Left renal pelvis (tissue), 4 donors: ENCODE measurements around the gene STK35. TPM values are rescaled to one million over a fixed set of nuclear protein-coding genes. Genes with fewer than 3 reads are reported as not detected.
"Not testable (repeated sequence)": the region's sequence is repeated elsewhere in the genome, so short reads cannot be mapped to it uniquely, and the experiment has no call there.

ENCODE experiments used
- DNase-seq, 4 donors: peaks; one replicate each; pipeline ENCODE4 v3.0.0-alpha.2; 2013; ENCODE audit warnings: low read depth in 4 of 4, low spot score in 3 of 4
- polyA plus RNA-seq, 4 donors: library from polyadenylated mRNA; unstranded; fragments of 120-200 nt; gene quantifications; one replicate each; pipeline ENCODE4 v1.2.1, GENCODE V29; 2013; ENCODE audit not compliant: insufficient read length in 4 of 4

The STK35 gene
- polyA plus RNA-seq, 4 donors, result 15.5 to 19.0 (median 17.0) TPM

- no peak for DNase-seq
Observed at GRCh38 chr20:2156224-2156623, 54.6 kb downstream of the STK35 start.

- DNase-seq, result no peak
Observed at GRCh38 chr20:2156666-2157624, 55.3 kb downstream of the STK35 start.

GRCh38 chr20:2162125-2162822 is 60.6 kb downstream of the STK35 start:
- DNase-seq, result no peak

DNA sequence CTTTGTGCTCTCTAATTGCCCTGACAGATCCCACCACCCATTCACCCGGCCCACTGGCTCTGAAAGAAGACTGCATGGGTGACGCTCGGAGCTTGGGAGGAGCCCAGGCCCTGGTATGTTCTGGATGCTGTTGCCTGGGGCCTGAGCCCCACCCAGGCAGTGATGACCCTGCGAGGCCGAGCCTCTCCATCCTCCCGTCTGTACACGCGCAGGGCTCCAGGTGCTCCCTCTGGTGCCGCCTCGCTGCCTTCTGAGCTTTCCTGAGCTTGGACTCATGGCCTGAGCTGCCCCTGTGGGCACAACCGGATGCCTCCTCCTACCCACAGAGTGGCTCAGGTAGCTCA is 61.2 kb downstream of the STK35 start:
- DNase-seq, result no peak

- DNase-seq, result no peak
Observed at GRCh38 chr20:2163312-2163711, 61.7 kb downstream of the STK35 start.

- DNase-seq, result no peak
Observed at GRCh38 chr20:2163757-2164156, 62.1 kb downstream of the STK35 start.

DNA sequence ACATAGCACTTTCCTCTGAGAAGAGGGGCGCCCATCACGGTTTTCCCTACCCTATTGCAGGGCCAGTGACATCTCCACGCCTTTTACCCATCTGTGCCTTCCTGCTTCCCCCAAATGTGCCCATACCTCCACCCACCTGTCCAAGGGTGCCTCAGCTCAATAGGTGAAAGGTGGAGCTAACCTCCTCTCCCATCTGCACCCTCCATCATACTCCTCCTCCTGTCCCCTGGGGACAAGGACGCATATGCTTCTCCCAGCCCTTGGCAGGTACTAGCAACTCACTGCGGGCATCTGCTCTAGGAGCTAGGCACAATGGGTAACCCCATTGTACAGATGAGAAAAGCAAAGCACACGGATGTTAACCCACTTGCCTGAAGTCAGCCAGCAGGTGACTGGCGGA is 62.8 kb downstream of the STK35 start:
- no peak for DNase-seq

DNA sequence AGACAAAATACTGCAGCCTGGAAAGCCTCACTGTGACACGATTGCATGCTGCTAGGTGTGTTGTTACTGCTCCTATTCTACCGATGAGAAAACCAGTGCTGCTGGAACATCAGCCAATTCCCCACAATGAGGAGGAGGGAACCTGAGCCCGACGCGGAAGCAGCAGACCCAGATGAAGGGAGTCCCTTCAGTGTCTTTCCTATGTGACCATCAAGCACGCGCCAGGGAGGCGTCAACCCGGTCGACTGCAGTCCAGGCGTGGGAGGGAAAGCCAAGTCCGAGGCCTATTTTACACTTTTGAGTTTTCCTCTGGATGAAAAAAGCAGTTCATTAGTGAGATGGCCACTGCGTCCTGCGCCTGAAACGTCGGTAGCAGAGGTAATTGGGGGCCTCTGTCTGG is 63.3 kb downstream of the STK35 start:
- no peak for DNase-seq

- no peak for DNase-seq
Observed at GRCh38 chr20:2165871-2166270, 64.2 kb downstream of the STK35 start.

- no peak for DNase-seq
Observed at GRCh38 chr20:2167112-2167511, 65.5 kb downstream of the STK35 start.

DNA sequence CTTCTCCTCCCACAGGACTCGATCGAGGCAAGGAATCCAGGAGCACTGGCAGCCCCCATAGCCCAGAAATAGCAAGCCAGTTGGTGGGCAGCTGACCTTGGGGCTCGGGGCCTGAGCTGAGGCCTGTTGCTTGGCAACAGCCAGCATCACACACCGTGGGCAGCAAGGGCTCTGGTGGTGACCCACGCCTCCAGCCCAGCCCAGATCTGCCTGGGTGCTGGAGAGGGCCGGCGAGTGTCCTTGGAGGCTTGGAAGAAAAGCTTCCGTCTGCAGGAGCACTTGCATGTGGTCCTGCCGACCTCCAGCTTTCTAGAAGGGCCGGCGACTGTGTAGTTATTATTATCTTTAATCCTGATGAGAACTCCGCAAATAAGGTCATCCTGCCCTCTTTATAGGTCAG is 67.3 kb downstream of the STK35 start:
- DNase-seq, result no peak

DNA sequence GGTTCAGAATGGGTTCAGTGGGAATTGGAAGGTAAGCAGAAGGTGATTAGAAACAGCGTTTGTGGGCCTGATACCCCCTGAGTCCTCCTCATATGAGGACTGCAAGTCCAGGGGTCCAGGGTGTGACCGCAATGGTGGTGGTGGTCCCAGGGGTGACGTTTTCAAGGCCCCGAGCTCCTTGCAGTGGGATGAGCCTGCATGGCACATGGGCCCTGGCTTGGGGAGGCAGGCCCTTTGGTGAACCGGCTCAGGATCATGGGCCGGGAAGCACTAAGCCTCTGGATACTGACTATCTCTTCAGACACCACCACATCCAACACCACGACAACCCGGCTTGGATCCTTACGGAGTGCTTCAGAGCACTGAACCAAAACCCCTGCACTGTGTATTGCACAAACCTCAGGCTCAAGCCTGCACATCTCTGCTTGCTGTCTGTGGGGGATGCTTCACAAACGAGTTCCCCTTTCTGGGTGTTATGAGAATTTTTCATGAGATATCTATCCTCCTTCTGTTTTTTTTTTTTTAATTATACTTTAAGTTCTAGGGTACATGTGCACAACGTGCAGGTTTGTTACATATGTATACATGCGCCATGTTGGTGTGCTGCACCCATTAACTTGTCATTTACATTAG is 67.9 kb downstream of the STK35 start:
- no peak for DNase-seq

DNA sequence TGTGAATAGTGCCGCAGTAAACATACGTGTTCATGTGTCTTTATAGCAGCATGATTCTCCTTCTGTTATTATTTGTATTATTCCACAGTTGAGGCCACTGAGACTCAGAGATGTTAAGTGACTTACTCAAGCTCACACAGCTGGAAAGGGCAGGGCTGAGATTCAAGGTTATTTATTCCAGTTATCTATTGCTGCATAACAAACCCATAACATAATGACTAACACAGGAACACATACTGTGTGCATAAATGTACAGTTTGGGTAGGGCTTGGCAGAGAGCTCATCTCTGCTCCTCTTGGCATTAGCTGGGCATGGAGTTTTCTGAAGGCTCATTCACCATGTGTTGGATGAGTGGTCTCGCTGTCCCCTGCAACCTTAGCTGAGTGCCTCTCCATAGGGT is 68.8 kb downstream of the STK35 start:
- no peak for DNase-seq

- no peak for DNase-seq
Observed at GRCh38 chr20:2171266-2171790, 69.7 kb downstream of the STK35 start.

GRCh38 chr20:2171840-2172239 is 70.2 kb downstream of the STK35 start:
- DNase-seq, result not testable (repeated sequence)

- DNase-seq, result peak in 1 of 4 donors; percentile 42
Observed at GRCh38 chr20:2172305-2173175, 70.9 kb downstream of the STK35 start.

DNA sequence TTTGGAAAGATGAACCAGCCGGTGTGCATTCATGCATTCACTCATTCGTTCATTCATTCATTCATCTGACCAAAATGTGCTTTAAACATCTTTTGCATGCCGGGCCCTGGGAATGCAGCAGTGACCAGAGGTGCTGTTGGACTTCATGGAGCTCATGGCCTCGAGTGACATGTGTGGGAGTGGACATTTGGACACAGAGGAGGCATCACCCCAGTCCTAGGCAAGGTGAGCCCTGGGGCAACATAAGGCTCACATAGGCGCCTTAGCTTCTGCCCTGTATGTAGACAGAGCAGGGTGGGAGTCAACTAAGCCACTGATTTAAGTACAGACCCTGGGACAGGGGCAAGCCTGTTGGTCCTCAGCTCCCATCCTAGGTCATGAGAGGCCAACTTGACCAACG is 71.6 kb downstream of the STK35 start:
- no peak for DNase-seq

GRCh38 chr20:2174067-2174466 is 72.4 kb downstream of the STK35 start:
- DNase-seq, result no peak

DNA sequence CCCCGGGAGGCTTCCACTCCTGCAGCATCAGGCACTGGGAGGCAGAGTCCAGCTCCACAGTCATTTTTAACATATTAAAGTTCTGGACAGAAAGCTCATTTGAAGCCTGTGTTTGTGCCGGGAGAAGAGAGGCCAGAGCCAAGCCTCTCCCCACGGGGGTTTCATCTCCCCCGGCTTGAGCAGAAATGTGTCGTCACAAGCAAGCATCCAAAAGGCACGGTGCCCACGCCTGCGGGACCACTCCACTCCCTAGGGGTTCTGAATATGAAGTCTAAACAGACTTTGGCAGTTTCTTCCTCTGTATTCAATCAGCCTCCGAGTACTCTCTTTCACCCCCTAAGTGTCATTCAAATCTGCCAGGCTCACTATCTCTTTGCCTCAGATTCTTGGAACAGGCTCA is 75.3 kb downstream of the STK35 start:
- DNase-seq, result no peak
